Measurements from ENCODE around the gene ZRANB1. TPM values are rescaled to one million over a fixed set of nuclear protein-coding genes. Genes with fewer than 3 reads are reported as not detected.

ZRANB1 gene
- total RNA-seq, 1 donor from 2014 or later = 24.0 TPM

DNA sequence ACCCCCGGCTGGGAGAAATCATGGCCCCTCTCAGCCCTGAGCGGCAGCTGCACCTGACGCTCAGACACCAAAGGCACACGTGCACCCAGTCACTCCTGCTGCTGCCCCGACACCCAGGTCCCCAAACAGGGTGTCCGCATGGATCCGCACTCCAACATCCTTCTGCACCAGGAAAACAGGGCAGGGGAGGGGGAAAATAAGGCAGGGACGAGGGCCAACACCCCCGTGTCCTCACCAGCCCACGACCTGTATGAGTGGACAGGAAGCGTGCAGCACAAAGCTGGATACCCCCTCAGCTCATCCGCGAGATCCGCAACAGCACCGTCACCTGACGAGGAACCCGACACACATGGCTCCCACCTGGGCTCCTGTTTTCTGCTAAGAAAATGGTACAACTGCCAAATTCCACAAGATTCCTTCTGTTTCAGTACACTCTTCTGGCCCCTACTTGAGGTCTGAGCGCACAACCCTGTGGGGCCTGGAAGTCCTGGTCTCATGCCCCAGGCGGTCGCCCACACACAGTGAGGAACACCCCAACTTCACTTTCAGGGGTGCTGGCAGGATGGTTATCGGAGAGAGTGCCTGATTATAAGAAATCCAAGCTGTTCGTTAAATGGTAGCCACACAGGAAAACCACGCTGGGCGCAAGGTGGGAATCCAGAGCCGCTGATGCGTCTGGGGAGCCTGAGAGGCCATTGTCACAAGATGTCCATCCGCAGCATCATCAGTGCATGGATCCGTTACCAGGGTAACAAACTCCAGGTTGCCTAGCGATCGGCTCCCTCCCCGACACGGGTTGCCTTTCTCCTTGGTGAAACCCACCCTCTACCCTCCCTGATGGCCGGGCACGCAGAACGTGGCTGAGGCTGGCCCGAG lies 63.6 kb downstream of the ZRANB1 start:
- no peak for DNase-seq (ENCODE audit: low read depth, low spot score)
- H3K4me3 Mint-ChIP-seq = no peak overlapping the region
- H3K4me1 Mint-ChIP-seq = peaks cover 61% of the 10 kb centered on the region
- H3K27me3 Mint-ChIP-seq (ENCODE audit: low read depth) = peaks cover 4% of the 10 kb centered on the region
- TF ChIP-seq, protein P1, sequence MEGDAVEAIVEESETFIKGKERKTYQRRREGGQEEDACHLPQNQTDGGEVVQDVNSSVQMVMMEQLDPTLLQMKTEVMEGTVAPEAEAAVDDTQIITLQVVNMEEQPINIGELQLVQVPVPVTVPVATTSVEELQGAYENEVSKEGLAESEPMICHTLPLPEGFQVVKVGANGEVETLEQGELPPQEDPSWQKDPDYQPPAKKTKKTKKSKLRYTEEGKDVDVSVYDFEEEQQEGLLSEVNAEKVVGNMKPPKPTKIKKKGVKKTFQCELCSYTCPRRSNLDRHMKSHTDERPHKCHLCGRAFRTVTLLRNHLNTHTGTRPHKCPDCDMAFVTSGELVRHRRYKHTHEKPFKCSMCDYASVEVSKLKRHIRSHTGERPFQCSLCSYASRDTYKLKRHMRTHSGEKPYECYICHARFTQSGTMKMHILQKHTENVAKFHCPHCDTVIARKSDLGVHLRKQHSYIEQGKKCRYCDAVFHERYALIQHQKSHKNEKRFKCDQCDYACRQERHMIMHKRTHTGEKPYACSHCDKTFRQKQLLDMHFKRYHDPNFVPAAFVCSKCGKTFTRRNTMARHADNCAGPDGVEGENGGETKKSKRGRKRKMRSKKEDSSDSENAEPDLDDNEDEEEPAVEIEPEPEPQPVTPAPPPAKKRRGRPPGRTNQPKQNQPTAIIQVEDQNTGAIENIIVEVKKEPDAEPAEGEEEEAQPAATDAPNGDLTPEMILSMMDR (conservative IDR thresholded peaks at IDR 0.05) = no peak
- H3K27ac Mint-ChIP-seq (ENCODE audit: unreplicated experiment) = peak overlapping the region; percentile 71
- no peaks in the 10 kb centered on the region for H3K9me3 Mint-ChIP-seq
- peaks cover 3% of the 10 kb centered on the region for H3K36me3 Mint-ChIP-seq (ENCODE audit: low read depth)

DNA sequence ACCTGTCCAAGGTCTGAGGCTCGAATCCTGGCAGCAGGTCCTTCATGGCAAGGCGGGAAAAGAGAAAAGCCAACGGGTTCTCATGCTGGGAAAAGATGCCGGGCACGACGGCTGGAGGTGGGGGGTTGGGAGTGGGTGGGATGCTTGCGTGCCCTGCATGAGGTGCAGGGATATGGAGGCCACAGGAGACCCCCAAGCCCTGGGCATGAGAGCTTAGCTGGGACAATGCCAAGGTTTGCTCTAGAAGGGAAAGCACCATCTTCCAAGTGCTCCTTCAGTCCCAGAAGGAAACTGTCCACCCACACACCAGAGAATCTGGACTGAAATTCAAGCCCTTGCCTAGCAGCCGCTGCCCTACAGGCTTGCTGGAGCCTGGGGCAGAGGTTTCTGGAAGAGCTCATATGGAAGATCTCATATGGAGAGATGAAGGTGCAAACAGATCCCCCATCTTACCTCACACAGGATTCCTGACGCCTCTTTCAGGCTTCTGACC lies 64.3 kb downstream of the ZRANB1 start:
- Mint-ChIP-seq H3K4me1 (peaks cover 55% of the 10 kb centered on the region), H3K36me3 (ENCODE audit: low read depth) (peaks cover 1% of the 10 kb centered on the region), H3K9me3 (no peaks in the 10 kb centered on the region), H3K4me3 (no peak overlapping the region), H3K27ac (ENCODE audit: unreplicated experiment) (no peak overlapping the region), H3K27me3 (ENCODE audit: low read depth) (no peaks in the 10 kb centered on the region)
- DNase-seq (ENCODE audit: low read depth, low spot score) = no peak
- TF ChIP-seq, protein P1 (conservative IDR thresholded peaks at IDR 0.05) = no peak

DNA sequence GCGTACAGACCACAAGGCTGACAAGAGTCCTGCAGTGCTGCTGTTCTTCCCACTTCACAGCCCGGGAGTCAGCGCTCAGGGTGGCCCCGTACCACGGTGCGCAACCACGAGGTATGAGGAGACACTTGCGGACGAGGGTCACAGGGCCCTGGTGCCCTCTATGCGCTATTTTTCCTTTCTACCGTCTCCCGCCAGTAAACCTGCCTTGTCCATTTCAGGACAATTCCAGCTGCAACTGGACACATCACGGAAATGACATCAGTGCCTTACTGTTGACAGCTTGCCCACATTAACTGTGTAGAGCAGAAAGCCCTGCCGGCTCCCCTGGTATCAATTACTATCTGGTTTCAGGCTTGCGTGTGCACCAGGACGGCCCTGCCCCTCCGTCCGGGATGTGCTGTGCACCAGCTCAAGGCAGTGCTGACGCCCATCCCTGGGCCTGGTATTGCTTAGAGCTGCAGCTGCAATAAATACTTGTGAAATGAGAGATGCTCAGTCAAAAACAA lies 65.1 kb downstream of the ZRANB1 start:
- H3K36me3 Mint-ChIP-seq (ENCODE audit: low read depth) = peaks cover 2% of the 10 kb centered on the region
- TF ChIP-seq, protein P1 (conservative IDR thresholded peaks at IDR 0.05) = no peak
- no peaks in the 10 kb centered on the region for H3K9me3 Mint-ChIP-seq
- peaks cover 47% of the 10 kb centered on the region for H3K4me1 Mint-ChIP-seq
- H3K4me3 Mint-ChIP-seq = no peak overlapping the region
- H3K27ac Mint-ChIP-seq (ENCODE audit: unreplicated experiment) = peak overlapping the region; percentile 37
- no peak for DNase-seq (ENCODE audit: low read depth, low spot score)
- no peaks in the 10 kb centered on the region for H3K27me3 Mint-ChIP-seq (ENCODE audit: low read depth)

- Mint-ChIP-seq H3K27me3 (ENCODE audit: low read depth) (no peaks in the 10 kb centered on the region), H3K27ac (ENCODE audit: unreplicated experiment) (peak overlapping the region; percentile 37), H3K9me3 (no peaks in the 10 kb centered on the region), H3K4me3 (no peak overlapping the region), H3K36me3 (ENCODE audit: low read depth) (peaks cover 2% of the 10 kb centered on the region), H3K4me1 (peaks cover 47% of the 10 kb centered on the region)
- TF ChIP-seq, protein P1 (conservative IDR thresholded peaks at IDR 0.05) = no peak
- no peak for DNase-seq (ENCODE audit: low read depth, low spot score)
Measured at GRCh38 chr10:125007436-125007835, 65.5 kb downstream of the ZRANB1 start.

- Mint-ChIP-seq H3K4me3 (peak overlapping the region; percentile 23), H3K27ac (ENCODE audit: unreplicated experiment) (peak overlapping the region; percentile 62), H3K27me3 (ENCODE audit: low read depth) (no peaks in the 10 kb centered on the region), H3K9me3 (no peaks in the 10 kb centered on the region), H3K4me1 (peaks cover 47% of the 10 kb centered on the region), H3K36me3 (ENCODE audit: low read depth) (peaks cover 5% of the 10 kb centered on the region)
- TF ChIP-seq, protein P1 (conservative IDR thresholded peaks at IDR 0.05) = no peak
- DNase-seq (ENCODE audit: low read depth, low spot score) = no peak
Measured at GRCh38 chr10:125008689-125009638, 67.0 kb downstream of the ZRANB1 start.
